GM18520 (cell line): Measurements from ENCODE around the gene DDX19B.
"Not testable (repeated sequence)": the region's sequence is repeated elsewhere in the genome, so short reads cannot be mapped to it uniquely, and the experiment has no call there.

Experiments used
- ATAC-seq: cut with Tn5 transposase; IDR thresholded peaks from one replicate; pipeline ENCODE4 v1.9.1; 2021; ENCODE audit not compliant: unreplicated experiment

DDX19B gene

GRCh38 chr16:70348991-70349390, 50.0 kb downstream of the DDX19B start:
- no peak for ATAC-seq

GRCh38 chr16:70349783-70350182, 50.8 kb downstream of the DDX19B start:
- ATAC-seq: no peak

- ATAC-seq: no peak
Measured at GRCh38 chr16:70359552-70359951, 60.6 kb downstream of the DDX19B start.

- no peak for ATAC-seq
Measured at GRCh38 chr16:70364399-70364798, 65.4 kb downstream of the DDX19B start.

GRCh38 chr16:70370145-70370544, 71.2 kb downstream of the DDX19B start:
- not testable (repeated sequence) for ATAC-seq

- no peak for ATAC-seq
Measured at GRCh38 chr16:70370924-70371323, 71.9 kb downstream of the DDX19B start.

- ATAC-seq: no peak
Measured at GRCh38 chr16:70372921-70373728, 74.1 kb downstream of the DDX19B start.

- no peak for ATAC-seq
Measured at GRCh38 chr16:70374213-70374612, 75.2 kb downstream of the DDX19B start.

- ATAC-seq: no peak
Measured at GRCh38 chr16:70375636-70376611, 76.9 kb downstream of the DDX19B start.

GRCh38 chr16:70377782-70378181, 78.8 kb downstream of the DDX19B start:
- ATAC-seq: no peak

GRCh38 chr16:70378869-70379493, 80.0 kb downstream of the DDX19B start:
- ATAC-seq: no peak

GRCh38 chr16:70380248-70380918, 81.4 kb downstream of the DDX19B start:
- no peak for ATAC-seq

GRCh38 chr16:70380919-70381603, 82.1 kb downstream of the DDX19B start:
- ATAC-seq: peak; percentile 92

- no peak for ATAC-seq
Measured at GRCh38 chr16:70381604-70382342, 82.8 kb downstream of the DDX19B start.

- no peak for ATAC-seq
Measured at GRCh38 chr16:70383421-70383960, 84.5 kb downstream of the DDX19B start.
